Activated CD4-positive, alpha-beta memory T cell treated with anti-CD3 and anti-CD28 coated beads for 36 hours (primary cell): Measurements from ENCODE around the gene MIER2. TPM values are rescaled to one million over a fixed set of nuclear protein-coding genes. Genes with fewer than 3 reads are reported as not detected.
"Not testable (repeated sequence)": the region's sequence is repeated elsewhere in the genome, so short reads cannot be mapped to it uniquely, and the experiment has no call there.

Experiments
- CTCF ChIA-PET: fragments of 350-600 bp; sonication (Branson Sonifier 250); formaldehyde crosslinking; loops from one replicate; lab custom pipeline; 2021; ENCODE audit warnings: antibody characterized with exemption, inconsistent platforms; lab: Charles Lee
- POLR2A ChIA-PET: fragments of 350-600 bp; sonication (Branson Sonifier 250); formaldehyde crosslinking; loops from one replicate; lab custom pipeline; 2021; ENCODE audit warnings: antibody characterized with exemption; lab: Charles Lee
- DNase-seq: peaks from one replicate; pipeline ENCODE4 v3.0.0-alpha.2; 2020
- H3K27ac Mint-ChIP-seq: one replicate; pipeline ENCODE4 v1.8.0; 2021; ENCODE audit warnings: mixed read lengths
- H3K27me3 Mint-ChIP-seq: one replicate; pipeline ENCODE4 v1.8.0; 2021; ENCODE audit warnings: mixed read lengths
- H3K36me3 Mint-ChIP-seq: one replicate; pipeline ENCODE4 v1.8.0; 2021; ENCODE audit warnings: mixed read lengths
- H3K4me1 Mint-ChIP-seq: one replicate; pipeline ENCODE4 v1.8.0; 2021; ENCODE audit warnings: low read depth, mixed read lengths
- H3K4me3 Mint-ChIP-seq: one replicate; pipeline ENCODE4 v1.8.0; 2021; ENCODE audit warnings: mild to moderate bottlenecking, mixed read lengths
- H3K9me3 Mint-ChIP-seq: one replicate; pipeline ENCODE4 v1.8.0; 2021; ENCODE audit warnings: mixed read lengths
- intact Hi-C: fragments of 100-400 bp; cut with micrococcal nuclease; formaldehyde crosslinking; loops from one replicate; pipeline ENCODE4 v1.15.1; 2023
- total RNA-seq, 2 experiments: library from RNA; stranded (reverse); gene quantifications; one replicate each; pipeline ENCODE4 v1.2.3, GENCODE V29; 2021

MIER2 gene, protein sequence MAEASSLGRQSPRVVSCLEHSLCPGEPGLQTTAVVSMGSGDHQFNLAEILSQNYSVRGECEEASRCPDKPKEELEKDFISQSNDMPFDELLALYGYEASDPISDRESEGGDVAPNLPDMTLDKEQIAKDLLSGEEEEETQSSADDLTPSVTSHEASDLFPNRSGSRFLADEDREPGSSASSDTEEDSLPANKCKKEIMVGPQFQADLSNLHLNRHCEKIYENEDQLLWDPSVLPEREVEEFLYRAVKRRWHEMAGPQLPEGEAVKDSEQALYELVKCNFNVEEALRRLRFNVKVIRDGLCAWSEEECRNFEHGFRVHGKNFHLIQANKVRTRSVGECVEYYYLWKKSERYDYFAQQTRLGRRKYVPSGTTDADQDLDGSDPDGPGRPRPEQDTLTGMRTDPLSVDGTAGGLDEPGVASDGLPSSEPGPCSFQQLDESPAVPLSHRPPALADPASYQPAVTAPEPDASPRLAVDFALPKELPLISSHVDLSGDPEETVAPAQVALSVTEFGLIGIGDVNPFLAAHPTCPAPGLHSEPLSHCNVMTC
- total RNA-seq = 10 to 100 TPM; 22.1 to 23.1 TPM

- intact Hi-C loops = loop anchor here (1.0 kb wide), 1 partner anchor 163 kb away; the partner anchor contains the start of gene TPGS1
- DNase-seq = peak; percentile 92
- CTCF ChIA-PET = no interaction called here
- H3K9me3 Mint-ChIP-seq = no peaks in the 10 kb centered on the region
- H3K27ac Mint-ChIP-seq = peak within 1 kb of the TSS; percentile 69
- peaks cover 48% of the 10 kb centered on the region for H3K4me1 Mint-ChIP-seq
- H3K36me3 Mint-ChIP-seq = peaks cover 8% of the 10 kb centered on the region
- POLR2A ChIA-PET = no interaction called here
- H3K27me3 Mint-ChIP-seq = peaks cover 7% of the 10 kb centered on the region
- peak within 1 kb of the TSS; percentile 76 for H3K4me3 Mint-ChIP-seq
Measured at GRCh38 chr19:344625-345319, at the start of gene MIER2. TSS of gene MIER2 (minus strand) at chr19:344796. CDS start at chr19:344782, 14 bp downstream.

- POLR2A ChIA-PET, H3K27me3 Mint-ChIP-seq, H3K4me1 Mint-ChIP-seq, intact Hi-C loops, H3K36me3 Mint-ChIP-seq, DNase-seq, CTCF ChIA-PET: not testable (repeated sequence)
- Mint-ChIP-seq H3K27ac (peak overlapping the region; percentile 51), H3K4me3 (peak overlapping the region; percentile 29), H3K9me3 (peaks cover 14% of the 10 kb centered on the region)
Measured at GRCh38 chr19:393560-393959, 49.0 kb upstream of the MIER2 start.

- no peaks in the 10 kb centered on the region for H3K36me3 Mint-ChIP-seq
- CTCF ChIA-PET = no interaction called here
- POLR2A ChIA-PET = no interaction called here
- H3K4me3 Mint-ChIP-seq = no peak overlapping the region
- H3K27me3 Mint-ChIP-seq = peaks cover 8% of the 10 kb centered on the region
- intact Hi-C loops = no loop called here
- H3K4me1 Mint-ChIP-seq = no peaks in the 10 kb centered on the region
- no peak overlapping the region for H3K27ac Mint-ChIP-seq
- DNase-seq = no peak
- H3K9me3 Mint-ChIP-seq = peaks cover 14% of the 10 kb centered on the region
Measured at GRCh38 chr19:392375-392970, 47.9 kb upstream of the MIER2 start.

- H3K9me3 Mint-ChIP-seq = peaks cover 14% of the 10 kb centered on the region
- H3K36me3 Mint-ChIP-seq = no peaks in the 10 kb centered on the region
- no peak overlapping the region for H3K27ac Mint-ChIP-seq
- H3K27me3 Mint-ChIP-seq = peaks cover 9% of the 10 kb centered on the region
- DNase-seq = no peak
- POLR2A ChIA-PET = no interaction called here
- CTCF ChIA-PET = no interaction called here
- intact Hi-C loops = no loop called here
- no peak overlapping the region for H3K4me3 Mint-ChIP-seq
- H3K4me1 Mint-ChIP-seq = no peaks in the 10 kb centered on the region
Measured at GRCh38 chr19:391726-392374, 47.3 kb upstream of the MIER2 start.

- POLR2A ChIA-PET = no interaction called here
- peak; percentile 27 for DNase-seq
Measured at GRCh38 chr19:391207-391557, 46.6 kb upstream of the MIER2 start.

DNA sequence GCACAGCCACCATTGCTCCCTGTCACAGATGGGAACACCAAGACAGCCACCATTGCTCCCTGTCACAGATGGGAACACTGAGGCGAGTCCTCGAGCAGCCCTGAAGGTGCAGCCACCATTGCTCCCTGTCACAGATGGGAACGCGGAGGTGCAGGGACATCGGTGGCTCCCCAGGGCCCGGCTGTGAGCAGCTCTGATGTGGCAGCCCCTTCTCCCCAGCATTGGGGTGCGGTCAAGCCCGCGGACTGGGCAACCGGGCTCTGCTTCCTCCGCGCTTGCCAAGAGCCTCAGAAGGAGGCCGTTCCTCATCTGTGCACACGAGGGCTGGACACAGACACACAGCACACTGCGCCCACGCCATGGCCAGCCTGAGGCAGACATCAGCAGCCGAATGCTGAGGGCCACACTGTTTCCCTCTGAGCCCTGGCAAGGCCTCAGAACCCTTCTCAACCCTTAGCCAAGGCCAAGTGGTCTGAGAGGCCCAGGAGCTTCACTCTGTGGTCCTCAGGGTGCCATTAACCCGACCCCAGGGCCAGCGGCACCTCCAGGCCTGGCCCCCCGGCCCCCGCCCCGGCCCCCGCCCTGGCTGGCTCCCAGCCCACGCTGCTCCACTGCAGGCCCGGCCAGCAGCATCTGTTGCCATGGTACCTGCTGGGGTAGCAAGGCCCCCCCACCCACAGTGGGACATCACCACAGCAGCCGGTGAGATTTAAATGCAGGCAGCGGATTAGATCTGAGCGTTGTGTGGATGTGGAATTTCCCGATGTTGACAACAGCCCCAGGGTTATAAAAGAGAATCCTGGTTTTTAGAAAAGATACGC lies 46.0 kb upstream of the MIER2 start:
- peaks cover 20% of the 10 kb centered on the region for H3K27me3 Mint-ChIP-seq
- no peak overlapping the region for H3K27ac Mint-ChIP-seq
- no peak overlapping the region for H3K4me3 Mint-ChIP-seq
- no peak for DNase-seq
- CTCF ChIA-PET = no interaction called here
- H3K9me3 Mint-ChIP-seq = peaks cover 12% of the 10 kb centered on the region
- H3K36me3 Mint-ChIP-seq = no peaks in the 10 kb centered on the region
- no peaks in the 10 kb centered on the region for H3K4me1 Mint-ChIP-seq
- intact Hi-C loops = no loop called here
- POLR2A ChIA-PET = no interaction called here

More at GRCh38 chr19:391207-391557, 46.6 kb upstream of the MIER2 start:
- CTCF ChIA-PET = no interaction called here
- Mint-ChIP-seq H3K27ac (no peak overlapping the region), H3K27me3 (peaks cover 14% of the 10 kb centered on the region), H3K36me3 (no peaks in the 10 kb centered on the region), H3K4me1 (no peaks in the 10 kb centered on the region), H3K9me3 (peaks cover 14% of the 10 kb centered on the region), H3K4me3 (no peak overlapping the region)
- intact Hi-C loops = no loop called here

DNA sequence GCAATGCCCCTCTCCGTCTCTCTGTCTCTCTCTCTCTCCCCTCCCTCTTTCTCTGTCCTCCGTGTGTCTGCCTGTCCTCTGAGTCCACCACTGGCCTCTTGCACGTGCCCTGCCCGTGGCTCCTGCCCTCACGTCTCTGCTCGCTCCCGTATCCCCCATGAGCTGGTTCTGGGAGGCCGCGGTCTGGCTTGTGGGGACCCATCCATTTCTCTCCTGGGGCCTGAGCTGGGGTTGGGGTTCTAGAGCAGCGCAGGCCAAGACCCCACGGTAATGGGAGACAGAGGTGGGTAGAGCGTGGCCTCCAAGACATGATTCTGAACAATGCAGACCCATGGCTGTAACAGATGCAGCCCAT lies 45.3 kb upstream of the MIER2 start:
- DNase-seq = no peak
- ChIA-PET CTCF (no interaction called here), POLR2A (no interaction called here)
- intact Hi-C loops = no loop called here
- H3K27me3 Mint-ChIP-seq = peaks cover 21% of the 10 kb centered on the region
- peaks cover 9% of the 10 kb centered on the region for H3K9me3 Mint-ChIP-seq
- H3K4me3 Mint-ChIP-seq = no peak overlapping the region
- H3K36me3 Mint-ChIP-seq = no peaks in the 10 kb centered on the region
- no peak overlapping the region for H3K27ac Mint-ChIP-seq
- H3K4me1 Mint-ChIP-seq = no peaks in the 10 kb centered on the region

DNA sequence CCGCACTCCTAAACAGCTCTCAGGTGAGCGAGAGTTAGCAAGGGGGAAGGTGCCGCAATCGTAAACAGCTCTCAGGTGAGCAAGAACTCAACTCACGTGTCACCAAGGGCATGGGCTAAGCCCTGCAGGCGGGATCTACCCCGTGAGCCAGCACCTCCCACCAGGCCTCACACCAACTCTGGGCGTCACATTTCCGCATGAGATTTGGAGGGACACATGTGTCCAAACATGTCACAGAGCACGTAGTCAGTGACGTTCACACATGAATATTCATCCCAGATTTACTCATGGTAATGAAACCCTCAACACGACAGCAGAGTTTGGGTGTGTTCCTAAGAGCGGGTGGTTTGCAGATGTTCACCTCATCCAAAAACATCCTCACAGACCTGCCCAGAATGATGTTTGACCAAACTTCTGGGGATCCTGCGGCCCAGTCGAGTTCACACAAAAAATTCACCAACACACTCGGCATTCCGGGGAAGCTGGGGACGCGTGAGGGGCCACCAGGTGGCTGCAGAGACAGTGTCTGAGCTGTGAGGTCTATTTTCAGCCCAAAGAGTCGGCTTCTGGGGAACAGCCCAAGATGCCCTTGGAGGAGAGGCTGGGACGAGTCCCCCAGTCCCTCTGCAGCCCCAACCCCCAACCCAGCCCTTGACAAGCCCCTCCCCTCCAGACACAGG lies 44.8 kb upstream of the MIER2 start:
- Mint-ChIP-seq H3K36me3 (peaks cover 2% of the 10 kb centered on the region), H3K9me3 (peaks cover 9% of the 10 kb centered on the region), H3K4me1 (peaks cover 3% of the 10 kb centered on the region), H3K27me3 (peaks cover 25% of the 10 kb centered on the region), H3K4me3 (no peak overlapping the region), H3K27ac (no peak overlapping the region)
- ChIA-PET POLR2A (no interaction called here), CTCF (no interaction called here)
- no peak for DNase-seq
- intact Hi-C loops = no loop called here

GRCh38 chr19:388691-389090 lies 44.1 kb upstream of the MIER2 start:
- CTCF ChIA-PET = no interaction called here
- Mint-ChIP-seq H3K4me3 (no peak overlapping the region), H3K27me3 (peaks cover 28% of the 10 kb centered on the region), H3K36me3 (peaks cover 4% of the 10 kb centered on the region), H3K9me3 (peaks cover 9% of the 10 kb centered on the region), H3K4me1 (peaks cover 9% of the 10 kb centered on the region), H3K27ac (no peak overlapping the region)
- intact Hi-C loops = no loop called here
- DNase-seq = no peak
- POLR2A ChIA-PET = no interaction called here

- CTCF ChIA-PET = interaction anchor here (0.8 kb wide), 1 partner anchor 123 kb away, joined by 3 read pairs; no protein-coding TSS in a partner anchor
- no peak overlapping the region for H3K27ac Mint-ChIP-seq
- peaks cover 4% of the 10 kb centered on the region for H3K36me3 Mint-ChIP-seq
- H3K9me3 Mint-ChIP-seq = peaks cover 2% of the 10 kb centered on the region
- peaks cover 18% of the 10 kb centered on the region for H3K4me1 Mint-ChIP-seq
- POLR2A ChIA-PET = no interaction called here
- peaks cover 34% of the 10 kb centered on the region for H3K27me3 Mint-ChIP-seq
- no peak overlapping the region for H3K4me3 Mint-ChIP-seq
- intact Hi-C loops = no loop called here
- DNase-seq = no peak
Measured at GRCh38 chr19:387777-388176, 43.2 kb upstream of the MIER2 start.
